ENCODE results near the gene PRR4.

DNA sequence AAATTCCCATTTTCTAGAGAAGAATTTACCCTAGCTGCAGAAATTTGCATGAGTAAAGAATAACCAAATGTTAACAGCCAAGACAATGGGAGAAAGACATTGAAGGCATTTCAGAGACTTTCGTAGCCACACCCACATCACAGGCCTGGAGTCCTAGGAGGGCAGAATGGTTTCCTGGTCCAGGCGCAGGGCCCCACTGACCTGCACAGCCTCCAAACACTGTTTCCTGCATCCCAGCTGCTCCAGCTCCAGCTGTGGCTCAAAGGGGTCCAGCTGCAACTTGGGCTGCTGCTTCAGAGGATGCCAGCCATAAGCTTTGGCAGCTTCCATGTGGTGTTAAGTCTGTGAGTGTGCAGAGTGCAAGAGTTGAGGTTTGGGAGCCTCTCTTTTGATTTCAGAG, 6.5 kb upstream of the PRR4 start:
- TF ChIP-seq, protein P1, sequence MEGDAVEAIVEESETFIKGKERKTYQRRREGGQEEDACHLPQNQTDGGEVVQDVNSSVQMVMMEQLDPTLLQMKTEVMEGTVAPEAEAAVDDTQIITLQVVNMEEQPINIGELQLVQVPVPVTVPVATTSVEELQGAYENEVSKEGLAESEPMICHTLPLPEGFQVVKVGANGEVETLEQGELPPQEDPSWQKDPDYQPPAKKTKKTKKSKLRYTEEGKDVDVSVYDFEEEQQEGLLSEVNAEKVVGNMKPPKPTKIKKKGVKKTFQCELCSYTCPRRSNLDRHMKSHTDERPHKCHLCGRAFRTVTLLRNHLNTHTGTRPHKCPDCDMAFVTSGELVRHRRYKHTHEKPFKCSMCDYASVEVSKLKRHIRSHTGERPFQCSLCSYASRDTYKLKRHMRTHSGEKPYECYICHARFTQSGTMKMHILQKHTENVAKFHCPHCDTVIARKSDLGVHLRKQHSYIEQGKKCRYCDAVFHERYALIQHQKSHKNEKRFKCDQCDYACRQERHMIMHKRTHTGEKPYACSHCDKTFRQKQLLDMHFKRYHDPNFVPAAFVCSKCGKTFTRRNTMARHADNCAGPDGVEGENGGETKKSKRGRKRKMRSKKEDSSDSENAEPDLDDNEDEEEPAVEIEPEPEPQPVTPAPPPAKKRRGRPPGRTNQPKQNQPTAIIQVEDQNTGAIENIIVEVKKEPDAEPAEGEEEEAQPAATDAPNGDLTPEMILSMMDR (IDR thresholded peaks at IDR 0.05) = no peak
- TF ChIP-seq POLR2A (IDR thresholded peaks at IDR 0.05) = no peak
